WERI-Rb-1 (cell line): ENCODE results near the gene HOXA2.

Source experiments
- DNase-seq: peaks from one replicate; pipeline ENCODE4 v3.0.0-alpha.2; 2020
- H3K27ac ChIP-seq: fragments of 250-450 bp; sonication (Bioruptor Pico); 2 replicates; pipeline ENCODE4 v1.5.1; 2020; ENCODE audit warnings: mild to moderate bottlenecking, moderate library complexity
- H3K27me3 ChIP-seq: fragments of 250-450 bp; sonication (Bioruptor Pico); 2 replicates; pipeline ENCODE4 v1.5.1; 2021; ENCODE audit warnings: mild to moderate bottlenecking, low read depth, moderate library complexity; ENCODE audit not compliant: insufficient read depth, severe bottlenecking
- H3K36me3 ChIP-seq: fragments of 250-450 bp; sonication (Bioruptor Pico); 2 replicates; pipeline ENCODE4 v1.5.1; 2020; ENCODE audit warnings: mild to moderate bottlenecking, moderate library complexity
- H3K4me3 ChIP-seq: 2 replicates; pipeline ENCODE4 v1.5.1; 2011; ENCODE audit warnings: low read depth, mild to moderate bottlenecking, control low read depth, low read length
- H3K9me3 ChIP-seq: fragments of 250-450 bp; sonication (Bioruptor Pico); 2 replicates; pipeline ENCODE4 v1.5.1; 2021; ENCODE audit warnings: mild to moderate bottlenecking, moderate library complexity; ENCODE audit not compliant: severe bottlenecking
- CTCF ChIP-seq: IDR thresholded peaks from 2 replicates; pipeline ENCODE4 v1.5.1; 2011; ENCODE audit warnings: low read depth, mild to moderate bottlenecking, control low read depth, inconsistent platforms, low read length

Gene HOXA2

GRCh38 chr7:27095050-27095896 lies 7.2 kb downstream of the HOXA2 start:
- DNase-seq = no peak
- Histone ChIP-seq H3K9me3 (no peaks in the 10 kb centered on the region), H3K36me3 (peaks cover 8% of the 10 kb centered on the region; the same call in 1 of the 2 replicates), H3K27ac (peak overlapping the region; percentile 30; the same call in 1 of the 2 replicates), H3K27me3 (peaks cover 62% of the 10 kb centered on the region), H3K4me3 (peak overlapping the region; percentile 80)
- TF ChIP-seq CTCF = no peak

GRCh38 chr7:27094304-27095049 lies 8.0 kb downstream of the HOXA2 start:
- no peak for TF ChIP-seq CTCF
- no peak overlapping the region for H3K4me3 ChIP-seq

GRCh38 chr7:27093184-27093895 lies 9.1 kb downstream of the HOXA2 start:
- TF ChIP-seq CTCF = no peak
- Histone ChIP-seq H3K9me3 (no peaks in the 10 kb centered on the region), H3K27me3 (peaks cover 43% of the 10 kb centered on the region), H3K36me3 (peaks cover 2% of the 10 kb centered on the region; the same call in 1 of the 2 replicates), H3K4me3 (no peak overlapping the region), H3K27ac (no peak overlapping the region)
- no peak for DNase-seq

More at GRCh38 chr7:27094304-27095049, 8.0 kb downstream of the HOXA2 start:
- Histone ChIP-seq H3K27ac (no peak overlapping the region), H3K36me3 (peaks cover 2% of the 10 kb centered on the region; the same call in 1 of the 2 replicates), H3K9me3 (no peaks in the 10 kb centered on the region), H3K27me3 (peaks cover 54% of the 10 kb centered on the region)
- DNase-seq = no peak

- no peak overlapping the region for H3K4me3 ChIP-seq
- no peak for DNase-seq
- H3K9me3 ChIP-seq = no peaks in the 10 kb centered on the region
- H3K27ac ChIP-seq = no peak overlapping the region
- no peak for TF ChIP-seq CTCF
- H3K27me3 ChIP-seq = peaks cover 40% of the 10 kb centered on the region
- H3K36me3 ChIP-seq = peaks cover 2% of the 10 kb centered on the region; the same call in 1 of the 2 replicates
Observed at GRCh38 chr7:27092819-27093110, 9.7 kb downstream of the HOXA2 start.

GRCh38 chr7:27091941-27092818 lies 10.3 kb downstream of the HOXA2 start:
- Histone ChIP-seq H3K27me3 (peaks cover 35% of the 10 kb centered on the region), H3K9me3 (no peaks in the 10 kb centered on the region), H3K27ac (no peak overlapping the region), H3K4me3 (no peak overlapping the region), H3K36me3 (peaks cover 2% of the 10 kb centered on the region; the same call in 1 of the 2 replicates)
- no peak for DNase-seq
- TF ChIP-seq CTCF = no peak
